ENCODE measurements around the gene SHROOM2. TPM values are rescaled to one million over a fixed set of nuclear protein-coding genes. Genes with fewer than 3 reads are reported as not detected.

The SHROOM2 gene
- total RNA-seq, 1 experiment from 2014 or later: 1.2 TPM

GRCh38 chrX:9816084-9816700 is 30.0 kb downstream of the SHROOM2 start:
- Mint-ChIP-seq H3K4me3 (ENCODE audit: unreplicated experiment) (no peak overlapping the region), H3K36me3 (ENCODE audit: insufficient read depth, unreplicated experiment) (no peaks in the 10 kb centered on the region), H3K4me1 (ENCODE audit: insufficient read depth, unreplicated experiment) (peaks cover 10% of the 10 kb centered on the region), H3K27ac (ENCODE audit: low read depth, unreplicated experiment) (no peak overlapping the region), H3K27me3 (ENCODE audit: insufficient read depth, unreplicated experiment) (no peaks in the 10 kb centered on the region), H3K9me3 (ENCODE audit: unreplicated experiment) (no peaks in the 10 kb centered on the region)
- CTCF ChIA-PET: no interaction called here
- DNase-seq (ENCODE audit: unreplicated experiment): peak; percentile 18
- BruUV-seq (replicated peaks): no TSS peak
- intact Hi-C loops (cut with micrococcal nuclease): no loop called here
- TF ChIP-seq CTCF (IDR thresholded peaks at IDR 0.05; ENCODE audit: unreplicated experiment): no peak
- POLR2A ChIA-PET: no interaction called here

- BruUV-seq (replicated peaks): no TSS peak
- Mint-ChIP-seq H3K4me3 (ENCODE audit: unreplicated experiment) (no peak overlapping the region), H3K4me1 (ENCODE audit: insufficient read depth, unreplicated experiment) (no peaks in the 10 kb centered on the region), H3K36me3 (ENCODE audit: insufficient read depth, unreplicated experiment) (no peaks in the 10 kb centered on the region), H3K27me3 (ENCODE audit: insufficient read depth, unreplicated experiment) (no peaks in the 10 kb centered on the region), H3K9me3 (ENCODE audit: unreplicated experiment) (no peaks in the 10 kb centered on the region), H3K27ac (ENCODE audit: low read depth, unreplicated experiment) (no peak overlapping the region)
- ChIA-PET CTCF (interaction anchor here (0.7 kb wide), 1 partner anchor 897 kb away, joined by 3 read pairs; no protein-coding TSS in a partner anchor), POLR2A (no interaction called here)
- intact Hi-C loops (cut with micrococcal nuclease): no loop called here
- TF ChIP-seq CTCF (IDR thresholded peaks at IDR 0.05; ENCODE audit: unreplicated experiment): no peak
- DNase-seq (ENCODE audit: unreplicated experiment): no peak
Measured at GRCh38 chrX:9821572-9821971, 35.3 kb downstream of the SHROOM2 start.

- TF ChIP-seq CTCF (IDR thresholded peaks at IDR 0.05; ENCODE audit: unreplicated experiment): no peak
- H3K4me3 Mint-ChIP-seq (ENCODE audit: unreplicated experiment): no peak overlapping the region
- no peaks in the 10 kb centered on the region for H3K36me3 Mint-ChIP-seq (ENCODE audit: insufficient read depth, unreplicated experiment)
- CTCF ChIA-PET: interaction anchor here (0.5 to 1.3 kb wide), 2 partner anchors 116 to 295 kb away, joined by 3 to 8 read pairs; no protein-coding TSS in a partner anchor
- no TSS peak for BruUV-seq (replicated peaks)
- POLR2A ChIA-PET: no interaction called here
- peaks cover 6% of the 10 kb centered on the region for H3K4me1 Mint-ChIP-seq (ENCODE audit: insufficient read depth, unreplicated experiment)
- H3K27me3 Mint-ChIP-seq (ENCODE audit: insufficient read depth, unreplicated experiment): no peaks in the 10 kb centered on the region
- intact Hi-C loops (cut with micrococcal nuclease): no loop called here
- no peaks in the 10 kb centered on the region for H3K9me3 Mint-ChIP-seq (ENCODE audit: unreplicated experiment)
- no peak for DNase-seq (ENCODE audit: unreplicated experiment)
- no peak overlapping the region for H3K27ac Mint-ChIP-seq (ENCODE audit: low read depth, unreplicated experiment)
Measured at GRCh38 chrX:9824554-9824953, 38.3 kb downstream of the SHROOM2 start.

- H3K9me3 Mint-ChIP-seq (ENCODE audit: unreplicated experiment): no peaks in the 10 kb centered on the region
- no peak overlapping the region for H3K4me3 Mint-ChIP-seq (ENCODE audit: unreplicated experiment)
- no TSS peak for BruUV-seq (replicated peaks)
- no peaks in the 10 kb centered on the region for H3K36me3 Mint-ChIP-seq (ENCODE audit: insufficient read depth, unreplicated experiment)
- H3K4me1 Mint-ChIP-seq (ENCODE audit: insufficient read depth, unreplicated experiment): peaks cover 6% of the 10 kb centered on the region
- H3K27ac Mint-ChIP-seq (ENCODE audit: low read depth, unreplicated experiment): no peak overlapping the region
- intact Hi-C loops (cut with micrococcal nuclease): loop anchor here (5.0 kb wide), 1 partner anchor 162 kb away; no protein-coding TSS in a partner anchor
- POLR2A ChIA-PET: no interaction called here
- DNase-seq (ENCODE audit: unreplicated experiment): no peak
- TF ChIP-seq CTCF (IDR thresholded peaks at IDR 0.05; ENCODE audit: unreplicated experiment): no peak
- CTCF ChIA-PET: interaction anchor here (0.6 to 1.3 kb wide), 2 partner anchors 295 to 1020 kb away, joined by 3 to 8 read pairs; no protein-coding TSS in a partner anchor
- no peaks in the 10 kb centered on the region for H3K27me3 Mint-ChIP-seq (ENCODE audit: insufficient read depth, unreplicated experiment)
Measured at GRCh38 chrX:9825129-9825790, 39.0 kb downstream of the SHROOM2 start.

Data from MCF 10A (cell line).